ENCODE measurements around the gene CDC42BPG.

CDC42BPG gene

DNA sequence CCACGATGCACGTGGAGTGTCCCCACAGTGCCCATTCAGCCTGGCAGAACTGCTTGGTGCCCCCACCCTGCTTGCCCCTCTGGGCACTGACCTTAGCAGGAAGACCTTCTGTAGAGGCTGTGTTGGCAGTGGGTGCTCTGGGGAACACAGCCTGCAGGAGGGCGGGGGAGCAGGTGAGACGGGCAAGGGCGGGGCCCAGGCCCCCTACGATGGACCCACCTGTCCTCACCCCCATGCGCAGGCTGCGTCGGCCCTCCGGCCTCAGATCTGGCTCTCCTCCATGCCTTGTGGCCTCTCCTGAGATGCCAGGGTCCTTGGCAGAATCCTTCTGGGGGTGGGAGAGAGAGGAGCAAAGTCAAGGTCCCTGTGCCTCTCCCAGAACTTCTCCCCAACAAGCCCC is 10.9 kb downstream of the CDC42BPG start:
- Histone ChIP-seq H3K4me3 (ENCODE audit: low read depth, low read length, poor library complexity, severe bottlenecking) (no peak overlapping the region), H3K4me2 (ENCODE audit: low read length) (no peak overlapping the region), H3K27ac (ENCODE audit: low read depth, low read length, poor library complexity, severe bottlenecking) (no peak overlapping the region), H3K9ac (ENCODE audit: low read length) (no peak overlapping the region), H3K9me3 (ENCODE audit: low read length) (no peaks in the 10 kb centered on the region), H3K36me3 (ENCODE audit: insufficient read depth, low read length) (peaks cover 53% of the 10 kb centered on the region), H3K9me2 (ENCODE audit: low read depth, low read length) (no peaks in the 10 kb centered on the region), H3F3A (ENCODE audit: insufficient read depth, low read length) (no peaks in the 10 kb centered on the region), H3K79me2 (ENCODE audit: insufficient read depth, low read length) (no peaks in the 10 kb centered on the region), H4K20me1 (ENCODE audit: insufficient read depth, low read length) (no peaks in the 10 kb centered on the region), H3K4me1 (ENCODE audit: insufficient read depth, low read length, severe bottlenecking) (no peaks in the 10 kb centered on the region), H2AFZ (ENCODE audit: low read length) (no peak overlapping the region), H3K27me3 (ENCODE audit: insufficient read depth, low read length) (no peaks in the 10 kb centered on the region)
- no peak for TF ChIP-seq EZH2 (IDR thresholded peaks at IDR 0.05; ENCODE audit: borderline replicate concordance, low read length)
- TF ChIP-seq, protein P1, sequence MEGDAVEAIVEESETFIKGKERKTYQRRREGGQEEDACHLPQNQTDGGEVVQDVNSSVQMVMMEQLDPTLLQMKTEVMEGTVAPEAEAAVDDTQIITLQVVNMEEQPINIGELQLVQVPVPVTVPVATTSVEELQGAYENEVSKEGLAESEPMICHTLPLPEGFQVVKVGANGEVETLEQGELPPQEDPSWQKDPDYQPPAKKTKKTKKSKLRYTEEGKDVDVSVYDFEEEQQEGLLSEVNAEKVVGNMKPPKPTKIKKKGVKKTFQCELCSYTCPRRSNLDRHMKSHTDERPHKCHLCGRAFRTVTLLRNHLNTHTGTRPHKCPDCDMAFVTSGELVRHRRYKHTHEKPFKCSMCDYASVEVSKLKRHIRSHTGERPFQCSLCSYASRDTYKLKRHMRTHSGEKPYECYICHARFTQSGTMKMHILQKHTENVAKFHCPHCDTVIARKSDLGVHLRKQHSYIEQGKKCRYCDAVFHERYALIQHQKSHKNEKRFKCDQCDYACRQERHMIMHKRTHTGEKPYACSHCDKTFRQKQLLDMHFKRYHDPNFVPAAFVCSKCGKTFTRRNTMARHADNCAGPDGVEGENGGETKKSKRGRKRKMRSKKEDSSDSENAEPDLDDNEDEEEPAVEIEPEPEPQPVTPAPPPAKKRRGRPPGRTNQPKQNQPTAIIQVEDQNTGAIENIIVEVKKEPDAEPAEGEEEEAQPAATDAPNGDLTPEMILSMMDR (IDR thresholded peaks at IDR 0.05; ENCODE audit: low read length): no peak

DNA sequence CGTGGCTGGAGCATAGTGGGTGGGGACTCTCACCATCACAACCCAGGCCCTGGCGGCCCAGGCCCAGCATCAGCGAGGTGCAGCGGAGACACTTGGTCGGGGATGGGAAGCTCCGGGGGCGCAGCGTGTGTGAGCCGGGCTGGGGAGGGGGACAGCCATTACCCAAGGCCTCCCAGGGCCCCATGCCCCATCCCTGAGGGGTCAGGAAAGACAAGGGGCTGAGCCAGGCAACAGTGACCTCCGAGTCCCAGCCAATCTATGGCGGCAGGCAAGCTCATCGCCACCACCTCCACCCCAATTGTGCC is 11.3 kb downstream of the CDC42BPG start:
- Histone ChIP-seq H4K20me1 (ENCODE audit: insufficient read depth, low read length) (no peaks in the 10 kb centered on the region), H3K9ac (ENCODE audit: low read length) (no peak overlapping the region), H2AFZ (ENCODE audit: low read length) (no peak overlapping the region), H3K79me2 (ENCODE audit: insufficient read depth, low read length) (no peaks in the 10 kb centered on the region), H3K27me3 (ENCODE audit: insufficient read depth, low read length) (no peaks in the 10 kb centered on the region), H3K4me2 (ENCODE audit: low read length) (no peak overlapping the region), H3K9me2 (ENCODE audit: low read depth, low read length) (no peaks in the 10 kb centered on the region), H3K4me1 (ENCODE audit: insufficient read depth, low read length, severe bottlenecking) (no peaks in the 10 kb centered on the region), H3K4me3 (ENCODE audit: low read depth, low read length, poor library complexity, severe bottlenecking) (no peak overlapping the region), H3K9me3 (ENCODE audit: low read length) (no peaks in the 10 kb centered on the region), H3K27ac (ENCODE audit: low read depth, low read length, poor library complexity, severe bottlenecking) (no peak overlapping the region), H3K36me3 (ENCODE audit: insufficient read depth, low read length) (peaks cover 50% of the 10 kb centered on the region), H3F3A (ENCODE audit: insufficient read depth, low read length) (no peaks in the 10 kb centered on the region)
- no peak for TF ChIP-seq EZH2 (IDR thresholded peaks at IDR 0.05; ENCODE audit: borderline replicate concordance, low read length)
- TF ChIP-seq, protein P1 (IDR thresholded peaks at IDR 0.05; ENCODE audit: low read length): no peak

DNA sequence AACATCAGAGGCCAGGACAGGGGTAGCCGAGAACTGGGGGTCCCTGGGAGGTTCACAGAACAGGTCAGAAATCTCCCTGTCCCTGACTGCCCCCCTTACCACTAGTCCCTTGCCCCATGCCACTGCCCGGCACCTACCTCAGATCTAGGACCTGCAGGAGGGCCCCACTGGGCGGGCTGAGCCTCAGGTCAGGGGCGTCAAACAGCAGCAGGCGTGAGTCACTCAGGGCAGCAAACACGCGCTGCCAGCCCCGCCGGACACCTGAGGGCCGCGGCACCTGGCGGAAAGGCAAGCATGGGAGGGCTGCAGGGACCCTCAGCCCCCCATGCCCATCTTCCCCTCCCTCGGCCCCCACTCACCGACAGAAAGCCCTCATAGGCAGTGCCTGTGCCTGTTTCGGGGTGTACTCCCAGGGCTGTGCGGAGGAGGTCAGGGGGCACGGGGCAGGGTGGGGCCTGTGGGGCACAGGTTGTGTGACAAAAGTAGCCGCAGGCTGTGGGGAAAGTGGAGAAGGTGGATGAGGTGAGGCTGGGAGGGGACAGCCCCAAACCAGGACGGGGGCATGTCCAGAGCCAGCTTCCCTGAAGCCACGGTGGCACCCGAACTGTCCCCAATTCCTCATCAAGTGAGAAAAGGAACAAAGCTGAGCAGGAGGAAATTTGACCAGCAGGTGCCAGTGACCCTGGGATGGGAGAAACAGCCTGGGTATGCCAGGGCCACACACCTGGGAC is 11.8 kb downstream of the CDC42BPG start:
- Histone ChIP-seq H3K27me3 (ENCODE audit: insufficient read depth, low read length) (no peaks in the 10 kb centered on the region), H3K9me3 (ENCODE audit: low read length) (no peaks in the 10 kb centered on the region), H3K4me1 (ENCODE audit: insufficient read depth, low read length, severe bottlenecking) (no peaks in the 10 kb centered on the region), H3K36me3 (ENCODE audit: insufficient read depth, low read length) (peaks cover 45% of the 10 kb centered on the region), H3K4me3 (ENCODE audit: low read depth, low read length, poor library complexity, severe bottlenecking) (no peak overlapping the region), H3K9me2 (ENCODE audit: low read depth, low read length) (no peaks in the 10 kb centered on the region), H4K20me1 (ENCODE audit: insufficient read depth, low read length) (no peaks in the 10 kb centered on the region), H2AFZ (ENCODE audit: low read length) (no peak overlapping the region), H3F3A (ENCODE audit: insufficient read depth, low read length) (no peaks in the 10 kb centered on the region), H3K27ac (ENCODE audit: low read depth, low read length, poor library complexity, severe bottlenecking) (no peak overlapping the region), H3K4me2 (ENCODE audit: low read length) (no peak overlapping the region), H3K79me2 (ENCODE audit: insufficient read depth, low read length) (no peaks in the 10 kb centered on the region), H3K9ac (ENCODE audit: low read length) (no peak overlapping the region)
- TF ChIP-seq EZH2 (IDR thresholded peaks at IDR 0.05; ENCODE audit: borderline replicate concordance, low read length): no peak
- TF ChIP-seq, protein P1 (IDR thresholded peaks at IDR 0.05; ENCODE audit: low read length): no peak
